GM23338 (cell line): Measurements from ENCODE around the gene NPSR1. TPM values are rescaled to one million over a fixed set of nuclear protein-coding genes. Genes with fewer than 3 reads are reported as not detected.

Experiments
- ATAC-seq: fragments of 200-7000 bp; cut with Tn5 transposase; 3 replicates; pipeline ENCODE4 v1.9.1; 2020
- DNase-seq: peaks from one replicate; pipeline ENCODE4 v3.0.0-alpha.2; 2015; ENCODE audit warnings: low spot score
- H2AFZ ChIP-seq: fragments of 200-600 bp; sonication (generic); 2 replicates; pipeline ENCODE4 v1.8.0; 2016; ENCODE audit warnings: antibody characterized with exemption, mild to moderate bottlenecking, moderate library complexity
- H3F3A ChIP-seq: fragments of 200-600 bp; sonication (generic); replicated peaks from 2 replicates; pipeline ENCODE4 v1.8.0; 2017; ENCODE audit warnings: antibody characterized with exemption, mixed run types, low read depth
- H3K27ac ChIP-seq: fragments of 200-600 bp; sonication (generic); 2 replicates; pipeline ENCODE4 v1.6.1; 2016; ENCODE audit warnings: low read depth
- H3K27me3 ChIP-seq: fragments of 200-600 bp; sonication (generic); 2 replicates; pipeline ENCODE4 v1.8.0; 2016; ENCODE audit warnings: mild to moderate bottlenecking, mixed run types, moderate library complexity; ENCODE audit not compliant: insufficient read depth
- H3K36me3 ChIP-seq: fragments of 200-600 bp; sonication (generic); 2 replicates; pipeline ENCODE4 v1.8.0; 2016; ENCODE audit warnings: mild to moderate bottlenecking; ENCODE audit not compliant: insufficient read depth
- H3K4me1 ChIP-seq: fragments of 200-600 bp; sonication (generic); 2 replicates; pipeline ENCODE4 v1.8.0; 2016; ENCODE audit warnings: mild to moderate bottlenecking, moderate library complexity; ENCODE audit not compliant: insufficient read depth
- H3K4me2 ChIP-seq: fragments of 200-600 bp; sonication (generic); 2 replicates; pipeline ENCODE4 v1.7.1; 2017; ENCODE audit warnings: mixed run types
- H3K4me3 ChIP-seq: fragments of 200-600 bp; sonication (generic); 2 replicates; pipeline ENCODE4 v1.6.1; 2016; ENCODE audit warnings: mixed run types
- H3K79me2 ChIP-seq: fragments of 200-600 bp; sonication (generic); replicated peaks from 2 replicates; pipeline ENCODE4 v1.8.0; 2017; ENCODE audit warnings: mild to moderate bottlenecking; ENCODE audit not compliant: insufficient read depth
- H3K9me2 ChIP-seq: fragments of 200-600 bp; sonication (generic); 2 replicates; pipeline ENCODE4 v1.8.0; 2017; ENCODE audit not compliant: insufficient read depth
- H4K20me1 ChIP-seq: fragments of 200-600 bp; sonication (generic); replicated peaks from 2 replicates; pipeline ENCODE4 v1.8.0; 2017; ENCODE audit warnings: mild to moderate bottlenecking; ENCODE audit not compliant: insufficient read depth
- H3K27ac Mint-ChIP-seq: 2 replicates; pipeline ENCODE4 v1.8.0; 2020; ENCODE audit warnings: inconsistent platforms, mild to moderate bottlenecking, moderate library complexity, mixed read lengths
- H3K27me3 Mint-ChIP-seq: 3 replicates; pipeline ENCODE4 v1.8.0; 2022; ENCODE audit warnings: low read depth, mild to moderate bottlenecking, moderate library complexity, mixed read lengths, inconsistent platforms; ENCODE audit not compliant: insufficient read depth, poor library complexity
- H3K36me3 Mint-ChIP-seq: 3 replicates; pipeline ENCODE4 v1.8.0; 2021; ENCODE audit warnings: low read depth, mild to moderate bottlenecking, inconsistent platforms, moderate library complexity, mixed read lengths
- H3K4me1 Mint-ChIP-seq: 3 replicates; pipeline ENCODE4 v1.8.0; 2020; ENCODE audit warnings: mild to moderate bottlenecking, inconsistent platforms, mixed read lengths
- H3K4me3 Mint-ChIP-seq: 3 replicates; pipeline ENCODE4 v1.8.0; 2021; ENCODE audit warnings: moderate library complexity, mild to moderate bottlenecking, inconsistent platforms, mixed read lengths
- H3K9me3 Mint-ChIP-seq: 3 replicates; pipeline ENCODE4 v1.8.0; 2020; ENCODE audit warnings: moderate library complexity, mild to moderate bottlenecking, inconsistent platforms, mixed read lengths
- CREB1 ChIP-seq: fragments of 250-450 bp; sonication (Bioruptor Pico); IDR thresholded peaks from 2 replicates; pipeline ENCODE4 v1.5.0; 2020; ENCODE audit warnings: low read depth, mild to moderate bottlenecking, moderate library complexity
- CTCF ChIP-seq, 2 experiments: fragments of 200-600 bp in 1 of 2; sonication (generic) in 1 of 2; conservative IDR thresholded peaks; 2 replicates each; pipeline versions ENCODE4 v1.5.1 to v1.6.1; 2016 to 2017; ENCODE audit warnings: antibody characterized with exemption in 2 of 2, low read depth in 2 of 2, mild to moderate bottlenecking in 2 of 2, moderate library complexity in 1 of 2
- ETS1 ChIP-seq: IDR thresholded peaks from 2 replicates; pipeline ENCODE4 v1.6.1; 2016; ENCODE audit warnings: antibody characterized with exemption
- EZH2 ChIP-seq: fragments of 200-600 bp; sonication (generic); IDR thresholded peaks from one replicate; pipeline ENCODE4 v1.8.0; 2017; ENCODE audit warnings: antibody characterized with exemption, mild to moderate bottlenecking, low read depth; ENCODE audit not compliant: unreplicated experiment
- EZH2phosphoT487 ChIP-seq: fragments of 200-600 bp; sonication (generic); IDR thresholded peaks from one replicate; pipeline ENCODE4 v1.8.1; 2018; ENCODE audit warnings: antibody characterized with exemption; ENCODE audit not compliant: unreplicated experiment
- JUNB ChIP-seq: IDR thresholded peaks from one replicate; pipeline ENCODE4 v1.6.1; 2016; ENCODE audit warnings: antibody characterized with exemption; ENCODE audit not compliant: unreplicated experiment
- NANOG ChIP-seq: IDR thresholded peaks from 2 replicates; pipeline ENCODE4 v1.6.1; 2016; ENCODE audit warnings: antibody characterized with exemption, borderline replicate concordance
- POLR2AphosphoS5 ChIP-seq: IDR thresholded peaks from 2 replicates; pipeline ENCODE4 v1.6.1; 2016; ENCODE audit warnings: antibody characterized with exemption, low read depth
- REST ChIP-seq: IDR thresholded peaks from one replicate; pipeline ENCODE4 v1.6.1; 2018; ENCODE audit warnings: antibody characterized with exemption; ENCODE audit not compliant: unreplicated experiment
- STAT1 ChIP-seq: IDR thresholded peaks from one replicate; pipeline ENCODE4 v1.6.1; 2016; ENCODE audit warnings: antibody characterized with exemption; ENCODE audit not compliant: unreplicated experiment
- ZNF114 ChIP-seq: fragments of 250-450 bp; sonication (Bioruptor Pico); IDR thresholded peaks from 2 replicates; pipeline ENCODE4 v1.5.0; 2020; ENCODE audit warnings: mild to moderate bottlenecking, moderate library complexity
- ZNF331 ChIP-seq: fragments of 250-450 bp; sonication (Bioruptor Pico); IDR thresholded peaks from 2 replicates; pipeline ENCODE4 v1.5.0; 2020; ENCODE audit warnings: low read depth, mild to moderate bottlenecking, moderate library complexity
- ZNF462 ChIP-seq: fragments of 250-450 bp; sonication (Bioruptor Pico); IDR thresholded peaks from 2 replicates; pipeline ENCODE4 v1.5.0; 2020; ENCODE audit warnings: mild to moderate bottlenecking, moderate library complexity
- polyA plus RNA-seq: library from polyadenylated mRNA; unstranded; fragments of >200 nt; fragmentation: Nextera tagmentation; extraction: Ambion mirVana; gene quantifications from 2 replicates; pipeline ENCODE4 v1.2.1, GENCODE V29; 2016
- total RNA-seq: library from RNA; depleted of rRNA; stranded (reverse); fragments of >200 nt; shearing (Covaris generic); gene quantifications from 2 replicates; pipeline ENCODE4 v1.2.3, GENCODE V29; 2014

The NPSR1 gene
- total and polyA plus RNA-seq, 2 experiments from 2014 or later, result not detected

- TF ChIP-seq ZNF462 (no peak), ZNF331 (CRISPR knock-in tag) (no peak), CREB1 (CRISPR knock-in tag) (no peak), CTCF (conservative IDR thresholded peaks at IDR 0.05; ENCODE audit: low read depth in 2 of 2) (no peak), ZNF114 (no peak), NANOG (no peak), EZH2phosphoT487 (no peak), POLR2AphosphoS5 (no peak), REST (no peak), JUNB (no peak), EZH2 (no peak), STAT1 (no peak), ETS1 (no peak)
- Mint-ChIP-seq H3K4me1 (peaks cover 5% of the 10 kb centered on the region; the same call in 2 of the 3 replicates), H3K27ac (no peak overlapping the region), H3K9me3 (no peaks in the 10 kb centered on the region; the same call in 2 of the 3 replicates), H3K27me3 (peaks cover 2% of the 10 kb centered on the region), H3K36me3 (no peaks in the 10 kb centered on the region), H3K4me3 (no peak overlapping the region)
- H3K9me2 ChIP-seq, result 0 out of 2 replicates have a peak, but pooled peaks cover 3% of the 10 kb centered on the region
- H3K4me3 ChIP-seq, result no peak overlapping the region
- ATAC-seq (no peak), DNase-seq (no peak)
- H4K20me1 ChIP-seq, result no peaks in the 10 kb centered on the region
- no peak overlapping the region for H3K27ac ChIP-seq
- no peaks in the 10 kb centered on the region for H3K4me1 ChIP-seq
- H2AFZ ChIP-seq, result no peak overlapping the region
- no peaks in the 10 kb centered on the region for H3F3A ChIP-seq
- no peak overlapping the region for H3K4me2 ChIP-seq
- no peaks in the 10 kb centered on the region for H3K79me2 ChIP-seq
- H3K36me3 ChIP-seq, result no peaks in the 10 kb centered on the region
- H3K27me3 ChIP-seq, result no peaks in the 10 kb centered on the region
Measured at GRCh38 chr7:34720289-34720688, 62.3 kb downstream of the NPSR1 start.
